SK-N-SH treated with all-trans-retinoic acid at 6 μM for 48 hours (cell line): ENCODE results near the gene GPHN.

Experiments used
- ARNTL ChIP-seq: fragments of 450-650 bp; formaldehyde crosslinking; IDR thresholded peaks from 2 replicates; pipeline ENCODE4 v1.5.0; 2020; ENCODE audit warnings: low read depth, mild to moderate bottlenecking, moderate library complexity, borderline replicate concordance
- BACH2 ChIP-seq: fragments of 250-450 bp; sonication (Bioruptor Pico); IDR thresholded peaks from 2 replicates; pipeline ENCODE4 v1.9.0; 2021; ENCODE audit warnings: mild to moderate bottlenecking, borderline replicate concordance
- ESRRG ChIP-seq: fragments of 250-450 bp; sonication (Bioruptor Pico); IDR thresholded peaks from 2 replicates; pipeline ENCODE4 v1.6.1; 2021; ENCODE audit warnings: mild to moderate bottlenecking
- OSR1 ChIP-seq: fragments of 250-450 bp; sonication (Bioruptor Pico); IDR thresholded peaks from 2 replicates; pipeline ENCODE4 v1.8.0; 2022; ENCODE audit warnings: moderate library complexity, mild to moderate bottlenecking, inconsistent platforms
- PATZ1 ChIP-seq: fragments of 250-450 bp; sonication (Bioruptor Pico); IDR thresholded peaks from 2 replicates; pipeline ENCODE4 v1.8.0; 2020; ENCODE audit warnings: mild to moderate bottlenecking, moderate library complexity, borderline replicate concordance
- RARB ChIP-seq: fragments of 250-450 bp; sonication (Bioruptor Pico); IDR thresholded peaks from 2 replicates; pipeline ENCODE4 v1.8.0; 2021; ENCODE audit warnings: mild to moderate bottlenecking, moderate library complexity
- TCF4 ChIP-seq: fragments of 250-450 bp; sonication (Bioruptor Pico); IDR thresholded peaks from 2 replicates; pipeline ENCODE4 v1.8.0; 2021; ENCODE audit warnings: mild to moderate bottlenecking, moderate library complexity, borderline replicate concordance
- TOX ChIP-seq: fragments of 250-450 bp; sonication (Bioruptor Pico); IDR thresholded peaks from 2 replicates; pipeline ENCODE4 v1.8.0; 2021; ENCODE audit warnings: mild to moderate bottlenecking, moderate library complexity, borderline replicate concordance
- ZC3H10 ChIP-seq: fragments of 250-450 bp; sonication (Bioruptor Pico); IDR thresholded peaks from 2 replicates; pipeline ENCODE4 v1.5.1; 2021; ENCODE audit warnings: mild to moderate bottlenecking, moderate library complexity
- ZFP3 ChIP-seq: fragments of 250-450 bp; sonication (Bioruptor Pico); IDR thresholded peaks from 2 replicates; pipeline ENCODE4 v1.5.0; 2020; ENCODE audit warnings: mild to moderate bottlenecking, moderate library complexity
- ZFP30 ChIP-seq: fragments of 450-650 bp; formaldehyde crosslinking; IDR thresholded peaks from 2 replicates; pipeline ENCODE4 v1.5.0; 2022; ENCODE audit warnings: mild to moderate bottlenecking, moderate library complexity
- ZNF565 ChIP-seq: fragments of 450-650 bp; formaldehyde crosslinking; conservative IDR thresholded peaks from 2 replicates; pipeline ENCODE4 v1.5.0; 2020; ENCODE audit warnings: low read depth, mild to moderate bottlenecking, moderate library complexity
- TF ChIP-seq, protein P1 (sequence below): fragments of 250-450 bp; sonication (Bioruptor Pico); IDR thresholded peaks from 2 replicates; pipeline ENCODE4 v1.5.1; 2020; ENCODE audit warnings: low read depth, mild to moderate bottlenecking, moderate library complexity
- TF ChIP-seq, protein P2 (sequence below): fragments of 250-450 bp; sonication (Bioruptor Pico); IDR thresholded peaks from 2 replicates; pipeline ENCODE4 v1.5.0; 2020; ENCODE audit warnings: mild to moderate bottlenecking, moderate library complexity

- TF ChIP-seq RARB (no peak), ZFP3 (CRISPR knock-in tag) (no peak), ZC3H10 (CRISPR knock-in tag) (no peak), PATZ1 (CRISPR knock-in tag) (no peak), OSR1 (CRISPR knock-in tag) (no peak), ZNF565 (CRISPR knock-in tag) (no peak), ESRRG (no peak), TOX (CRISPR knock-in tag) (no peak), ARNTL (CRISPR knock-in tag) (no peak), ZFP30 (CRISPR knock-in tag) (no peak), TCF4 (CRISPR knock-in tag) (no peak), BACH2 (no peak)
- TF ChIP-seq, protein P1, sequence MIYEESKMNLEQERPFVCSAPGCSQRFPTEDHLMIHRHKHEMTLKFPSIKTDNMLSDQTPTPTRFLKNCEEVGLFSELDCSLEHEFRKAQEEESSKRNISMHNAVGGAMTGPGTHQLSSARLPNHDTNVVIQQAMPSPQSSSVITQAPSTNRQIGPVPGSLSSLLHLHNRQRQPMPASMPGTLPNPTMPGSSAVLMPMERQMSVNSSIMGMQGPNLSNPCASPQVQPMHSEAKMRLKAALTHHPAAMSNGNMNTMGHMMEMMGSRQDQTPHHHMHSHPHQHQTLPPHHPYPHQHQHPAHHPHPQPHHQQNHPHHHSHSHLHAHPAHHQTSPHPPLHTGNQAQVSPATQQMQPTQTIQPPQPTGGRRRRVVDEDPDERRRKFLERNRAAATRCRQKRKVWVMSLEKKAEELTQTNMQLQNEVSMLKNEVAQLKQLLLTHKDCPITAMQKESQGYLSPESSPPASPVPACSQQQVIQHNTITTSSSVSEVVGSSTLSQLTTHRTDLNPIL (CRISPR knock-in tag) = no peak
- TF ChIP-seq, protein P2, sequence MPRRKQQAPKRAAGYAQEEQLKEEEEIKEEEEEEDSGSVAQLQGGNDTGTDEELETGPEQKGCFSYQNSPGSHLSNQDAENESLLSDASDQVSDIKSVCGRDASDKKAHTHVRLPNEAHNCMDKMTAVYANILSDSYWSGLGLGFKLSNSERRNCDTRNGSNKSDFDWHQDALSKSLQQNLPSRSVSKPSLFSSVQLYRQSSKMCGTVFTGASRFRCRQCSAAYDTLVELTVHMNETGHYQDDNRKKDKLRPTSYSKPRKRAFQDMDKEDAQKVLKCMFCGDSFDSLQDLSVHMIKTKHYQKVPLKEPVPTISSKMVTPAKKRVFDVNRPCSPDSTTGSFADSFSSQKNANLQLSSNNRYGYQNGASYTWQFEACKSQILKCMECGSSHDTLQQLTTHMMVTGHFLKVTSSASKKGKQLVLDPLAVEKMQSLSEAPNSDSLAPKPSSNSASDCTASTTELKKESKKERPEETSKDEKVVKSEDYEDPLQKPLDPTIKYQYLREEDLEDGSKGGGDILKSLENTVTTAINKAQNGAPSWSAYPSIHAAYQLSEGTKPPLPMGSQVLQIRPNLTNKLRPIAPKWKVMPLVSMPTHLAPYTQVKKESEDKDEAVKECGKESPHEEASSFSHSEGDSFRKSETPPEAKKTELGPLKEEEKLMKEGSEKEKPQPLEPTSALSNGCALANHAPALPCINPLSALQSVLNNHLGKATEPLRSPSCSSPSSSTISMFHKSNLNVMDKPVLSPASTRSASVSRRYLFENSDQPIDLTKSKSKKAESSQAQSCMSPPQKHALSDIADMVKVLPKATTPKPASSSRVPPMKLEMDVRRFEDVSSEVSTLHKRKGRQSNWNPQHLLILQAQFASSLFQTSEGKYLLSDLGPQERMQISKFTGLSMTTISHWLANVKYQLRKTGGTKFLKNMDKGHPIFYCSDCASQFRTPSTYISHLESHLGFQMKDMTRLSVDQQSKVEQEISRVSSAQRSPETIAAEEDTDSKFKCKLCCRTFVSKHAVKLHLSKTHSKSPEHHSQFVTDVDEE (CRISPR knock-in tag) = no peak
Measured at GRCh38 chr14:67018720-67019119, 510.8 kb downstream of the GPHN start.
